HUDEP-2 (cell line): ENCODE data around the gene DEPDC5.
"Not testable (repeated sequence)": the region's sequence is repeated elsewhere in the genome, so short reads cannot be mapped to it uniquely, and the experiment has no call there.

ENCODE experiments used
- DNase-seq, 76 experiments: peaks; one replicate each; lab custom pipeline; 2025; ENCODE audit not compliant: unreplicated experiment in 76 of 76; lab: John Stamatoyannopoulos, UW

Gene DEPDC5

DNA sequence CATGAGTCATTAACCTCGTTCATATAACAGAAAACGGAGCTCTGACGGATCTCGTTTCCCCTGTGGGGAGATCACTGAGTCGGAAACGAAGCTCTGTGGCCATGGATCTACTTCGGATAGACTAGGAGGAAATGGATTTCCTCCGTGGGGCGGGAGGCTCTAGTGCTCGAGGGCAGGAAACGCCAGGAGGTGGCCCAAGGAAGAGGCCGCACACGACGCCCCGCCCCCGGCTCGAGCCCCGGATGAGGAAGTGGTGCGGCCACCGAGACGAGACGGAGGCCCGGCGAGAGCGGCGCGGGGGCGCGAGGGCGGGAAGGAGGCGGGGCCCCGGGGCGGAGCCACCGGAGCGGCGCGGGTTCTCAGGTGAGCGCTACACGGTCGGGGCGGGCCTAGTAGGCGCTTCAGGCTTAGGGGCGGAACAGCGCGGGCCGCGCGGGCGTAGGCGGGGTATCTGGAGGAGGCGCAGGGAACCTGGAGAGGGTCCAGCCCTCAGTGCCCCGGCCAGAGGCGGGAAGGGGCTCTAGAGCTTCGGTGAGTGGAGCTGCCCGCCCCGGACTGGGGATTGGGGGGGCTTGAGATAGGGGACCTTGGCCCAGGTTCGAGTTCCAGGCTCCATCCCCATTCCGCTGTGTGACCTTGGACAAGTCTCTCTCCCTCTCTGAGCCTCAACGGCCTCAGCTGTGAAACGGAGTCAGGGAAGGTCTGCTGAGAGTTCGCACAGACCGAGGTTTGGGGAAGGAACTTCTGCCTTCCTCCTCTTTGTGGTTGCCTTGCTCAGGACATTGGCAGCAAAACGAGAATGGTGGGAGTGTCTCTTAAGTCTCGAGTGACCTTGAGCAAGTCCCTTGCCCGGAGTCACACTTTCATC is at the start of gene DEPDC5:
DEPDC5 (plus strand) TSS at position 386 of the 868 bp plus-strand sequence. CDS start 903 bp downstream, outside the sequence.
- peak; percentile 18 to 96 (median 90) for DNase-seq

DNA sequence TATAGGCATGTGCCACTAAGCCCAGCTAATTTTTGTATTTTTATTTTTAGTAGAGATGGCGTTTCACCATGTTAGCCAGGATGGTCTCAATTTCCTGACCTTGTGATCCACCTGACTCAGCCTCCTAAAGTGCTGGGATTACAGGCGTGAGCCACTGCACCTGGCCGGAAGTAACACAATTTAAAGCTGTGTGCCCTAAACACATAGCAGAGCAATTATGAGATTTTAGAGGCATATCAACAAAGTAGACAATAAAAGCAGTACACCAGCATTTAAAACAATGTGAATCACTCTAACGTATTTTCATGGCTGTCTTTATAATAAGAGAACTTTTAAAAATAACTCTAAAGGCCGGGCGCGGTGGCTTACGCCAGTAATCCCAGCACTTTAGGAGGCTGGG is 46.3 kb upstream of the DEPDC5 start:
- DNase-seq, result no peak

GRCh38 chr22:31711226-31711625 is 42.6 kb upstream of the DEPDC5 start:
- not testable (repeated sequence) for DNase-seq

- no peak for DNase-seq
Measured at GRCh38 chr22:31715147-31715778, 38.6 kb upstream of the DEPDC5 start.

DNA sequence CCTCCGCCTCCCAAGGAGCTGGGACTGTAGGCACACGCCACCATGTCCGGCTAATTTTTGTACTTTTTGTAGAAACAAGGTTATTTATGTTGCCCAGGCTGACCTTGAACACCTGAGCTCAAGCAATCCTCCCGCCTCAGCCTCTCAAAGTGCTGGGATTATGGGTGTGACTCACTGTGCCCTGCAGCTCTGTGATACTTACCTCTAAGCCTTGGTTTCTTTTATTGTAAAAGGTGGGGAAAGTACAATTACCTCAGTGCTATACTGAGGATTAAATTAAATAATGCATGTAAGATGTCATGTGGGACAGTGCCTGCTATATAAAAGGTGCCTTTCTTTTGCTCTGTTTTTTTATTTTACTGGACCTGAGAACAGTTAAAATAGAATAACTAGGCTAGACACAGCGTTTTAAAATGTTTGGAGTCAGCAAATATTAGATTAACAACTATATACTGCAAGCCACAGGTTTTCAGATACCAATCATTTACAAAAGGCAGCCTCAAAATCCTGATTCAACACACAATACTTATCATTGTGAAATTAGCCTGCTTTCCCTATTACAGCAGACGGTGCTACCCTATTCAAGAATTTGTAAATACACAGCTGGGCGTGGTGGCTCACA is 33.9 kb upstream of the DEPDC5 start:
- DNase-seq, result no peak

- DNase-seq, result no peak
Measured at GRCh38 chr22:31723723-31724122, 30.1 kb upstream of the DEPDC5 start.

DNA sequence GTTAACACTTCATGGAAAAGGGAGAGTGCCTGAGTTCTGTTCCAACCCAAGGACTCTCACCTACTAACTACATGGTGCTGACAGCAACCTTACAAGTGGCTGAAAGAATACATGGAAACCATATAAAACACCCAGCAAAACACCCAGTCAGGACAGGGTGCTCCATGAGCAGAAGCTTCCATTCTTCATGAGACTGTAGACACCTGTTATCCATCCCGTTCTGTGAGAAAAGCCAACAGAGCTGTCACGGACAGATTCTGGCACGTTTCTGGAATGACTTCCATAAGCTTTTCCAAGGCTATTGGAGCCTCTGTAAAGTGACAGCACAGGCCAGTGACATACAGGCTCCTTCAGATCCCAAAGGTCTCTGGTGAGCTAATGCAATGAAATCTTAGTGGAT is 27.1 kb upstream of the DEPDC5 start:
- DNase-seq, result no peak

DNA sequence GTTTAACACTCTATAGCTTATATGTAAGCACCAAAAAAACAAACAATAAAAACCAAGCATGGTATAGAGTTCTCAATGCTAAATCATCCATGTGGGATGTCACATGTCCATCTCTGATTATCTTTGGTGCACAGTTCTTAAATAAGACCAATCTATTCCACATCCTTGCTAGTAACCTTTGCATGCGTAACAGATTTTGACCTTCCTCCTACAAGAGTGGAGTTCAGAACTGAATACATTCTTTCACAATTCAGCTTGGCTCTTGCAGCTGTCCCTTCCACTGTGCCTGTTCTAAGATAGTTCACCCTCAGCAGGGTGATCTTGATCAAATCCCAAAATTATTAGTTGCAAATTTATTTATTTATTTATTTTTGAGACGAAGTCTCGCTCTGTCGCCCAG is 25.0 kb upstream of the DEPDC5 start:
- no peak for DNase-seq

DNA sequence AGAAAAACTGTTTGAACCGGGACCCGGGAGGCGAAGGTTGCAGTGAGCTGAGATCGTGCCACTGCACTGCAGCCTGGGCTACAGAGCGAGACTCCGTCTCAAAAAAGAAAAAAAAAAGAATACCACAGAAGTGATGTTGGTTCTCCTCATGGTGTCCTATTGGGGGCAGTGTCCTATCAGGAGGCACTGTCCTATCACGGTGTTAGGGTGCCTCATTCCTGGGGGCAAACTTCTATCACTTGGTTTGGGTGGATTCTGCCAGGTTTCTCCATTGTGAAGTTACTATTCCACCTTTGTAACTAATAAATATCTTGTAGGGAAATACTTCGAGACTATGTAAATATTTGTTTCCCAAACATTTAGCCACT is 23.5 kb upstream of the DEPDC5 start:
- peak in 1 of 76 experiments; percentile 9 for DNase-seq

- DNase-seq, result no peak
Measured at GRCh38 chr22:31732089-31732829, 21.6 kb upstream of the DEPDC5 start.

DNA sequence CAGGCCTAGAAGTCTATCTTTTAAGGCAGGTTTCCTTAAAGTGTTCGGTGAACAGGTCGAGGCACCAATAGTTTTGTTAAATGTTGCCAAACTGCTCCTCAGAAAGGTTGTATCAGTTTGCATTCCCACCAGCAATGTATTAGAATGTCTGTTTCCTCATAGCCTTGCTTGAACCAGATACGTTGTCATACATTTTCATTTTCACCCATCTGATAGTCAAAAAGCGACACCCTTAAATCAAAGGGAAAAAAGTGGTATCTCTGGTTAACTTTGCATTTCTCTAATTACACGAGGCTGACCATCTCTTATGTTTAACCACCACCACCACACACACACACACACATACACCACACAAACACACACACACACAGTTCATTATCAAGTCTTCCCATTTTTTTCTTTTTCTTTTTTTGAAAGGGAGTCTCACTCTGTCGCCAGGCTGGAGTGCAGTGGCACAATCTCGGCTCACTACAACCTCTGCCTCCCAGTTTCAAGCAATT is 20.2 kb upstream of the DEPDC5 start:
- DNase-seq, result no peak

DNA sequence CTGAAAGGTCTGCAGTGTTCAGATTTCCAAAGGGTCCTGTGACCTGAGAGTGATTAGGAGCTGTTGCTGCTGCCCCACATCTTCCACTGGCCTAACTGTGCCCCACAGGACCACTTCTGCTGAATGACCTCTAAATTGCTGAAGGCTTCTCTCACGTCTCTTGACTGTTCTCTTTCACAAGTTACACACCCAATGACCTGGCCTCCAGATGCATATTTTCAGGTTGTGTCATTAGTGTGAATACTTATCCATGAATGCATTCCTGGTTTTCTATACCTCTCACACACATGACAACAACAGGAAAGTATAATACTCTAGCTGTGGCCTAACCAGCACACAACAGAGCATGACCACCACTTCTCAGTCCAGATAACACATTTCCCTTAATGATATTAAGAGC is 19.3 kb upstream of the DEPDC5 start:
- DNase-seq, result no peak

DNA sequence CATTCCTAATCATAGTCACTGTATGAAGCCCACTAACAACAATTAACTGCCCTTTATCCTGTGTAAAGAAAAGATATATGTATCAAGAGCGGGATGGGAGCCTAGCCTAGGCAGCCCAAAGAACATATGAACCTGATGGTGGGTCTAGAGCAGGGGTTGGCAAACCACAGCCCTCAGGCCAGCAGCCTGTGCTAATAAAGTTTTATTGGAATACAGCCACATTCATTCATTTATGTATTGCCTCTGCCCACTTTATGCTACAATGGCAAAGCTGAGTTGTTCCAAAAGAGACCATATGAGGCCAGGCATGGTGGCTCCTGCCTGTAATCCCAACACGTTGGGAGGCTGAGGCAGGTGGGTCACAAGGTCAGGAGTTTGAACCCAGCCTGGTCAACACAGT is 17.4 kb upstream of the DEPDC5 start:
- DNase-seq, result no peak

DNA sequence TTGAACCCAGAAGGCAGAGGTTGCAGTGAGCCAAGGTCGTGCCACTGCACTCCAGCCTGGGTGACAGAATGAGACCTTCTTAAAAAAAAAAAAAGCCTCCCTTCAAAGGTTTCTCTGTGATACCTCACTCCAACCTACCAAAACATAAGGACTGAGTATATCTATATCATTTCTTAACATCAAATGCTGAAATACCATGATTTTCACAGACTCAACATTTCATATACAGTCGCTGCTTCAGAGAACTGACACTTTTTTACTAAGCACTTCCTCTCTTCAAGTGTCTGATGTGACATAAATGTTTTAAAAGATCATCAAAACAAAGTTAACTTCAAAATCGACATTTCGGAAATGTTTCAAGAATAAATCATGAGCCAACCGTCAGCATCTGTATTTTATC is 15.9 kb upstream of the DEPDC5 start:
- no peak for DNase-seq

GRCh38 chr22:31738566-31738965 is 15.3 kb upstream of the DEPDC5 start:
- DNase-seq, result no peak

GRCh38 chr22:31739795-31740201 is 14.0 kb upstream of the DEPDC5 start:
- no peak for DNase-seq

DNA sequence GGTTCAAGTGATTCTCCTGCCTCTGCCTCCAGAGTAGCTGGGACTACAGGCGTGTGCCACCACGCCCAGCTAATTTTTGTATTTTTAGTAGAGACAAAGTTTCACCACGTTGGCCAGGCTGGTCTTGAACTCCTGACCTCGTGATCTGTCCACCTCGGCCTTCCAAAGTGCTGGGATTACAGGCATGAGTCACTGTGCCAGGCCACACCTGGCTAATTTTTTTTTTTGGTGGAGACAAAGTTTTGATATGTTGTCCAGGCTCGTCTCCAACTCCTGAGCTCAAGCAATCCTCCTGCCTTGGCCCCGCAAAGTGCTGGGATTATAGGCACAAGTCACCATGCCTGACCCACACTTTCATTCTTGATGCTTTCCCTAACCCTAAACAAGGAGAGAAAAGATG is 13.5 kb upstream of the DEPDC5 start:
- not testable (repeated sequence) for DNase-seq

DNA sequence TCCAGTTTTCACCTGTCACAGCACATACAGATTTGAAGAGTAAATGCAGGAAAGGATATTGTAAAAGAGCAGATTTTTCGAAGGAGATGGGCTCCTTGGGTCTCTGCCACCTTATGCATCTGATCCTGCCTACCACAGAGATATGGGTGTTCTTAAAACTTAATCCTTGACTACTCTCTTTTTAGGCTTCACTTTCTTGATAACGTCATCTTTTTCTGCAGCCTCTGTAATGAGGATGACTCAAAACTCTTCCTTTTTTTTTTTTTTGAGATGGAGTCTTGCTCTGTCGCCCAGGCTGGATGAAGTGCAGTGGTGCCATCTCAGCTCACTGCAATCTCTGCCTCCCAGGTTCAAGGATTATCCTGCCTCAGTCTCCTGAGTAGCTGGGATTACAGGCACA is 11.7 kb upstream of the DEPDC5 start:
- no peak for DNase-seq

DNA sequence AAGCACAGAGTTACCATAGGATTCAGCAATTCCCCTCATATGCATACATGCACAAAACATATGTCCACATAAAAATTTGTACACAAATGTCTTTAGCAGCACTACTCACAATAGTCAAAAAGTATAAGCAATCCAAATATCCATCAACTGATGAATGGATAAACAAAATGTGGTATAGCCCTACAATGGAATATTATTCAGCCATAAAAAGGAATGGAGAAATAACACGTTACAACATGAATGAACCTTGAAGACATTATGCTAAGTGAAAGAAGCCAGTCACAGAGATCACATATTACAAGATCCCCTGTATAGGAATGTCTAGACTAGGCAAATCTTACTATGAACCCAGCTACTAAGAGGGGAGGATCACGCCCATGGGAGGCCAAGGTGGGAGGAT is 11.1 kb upstream of the DEPDC5 start:
- no peak for DNase-seq

DNA sequence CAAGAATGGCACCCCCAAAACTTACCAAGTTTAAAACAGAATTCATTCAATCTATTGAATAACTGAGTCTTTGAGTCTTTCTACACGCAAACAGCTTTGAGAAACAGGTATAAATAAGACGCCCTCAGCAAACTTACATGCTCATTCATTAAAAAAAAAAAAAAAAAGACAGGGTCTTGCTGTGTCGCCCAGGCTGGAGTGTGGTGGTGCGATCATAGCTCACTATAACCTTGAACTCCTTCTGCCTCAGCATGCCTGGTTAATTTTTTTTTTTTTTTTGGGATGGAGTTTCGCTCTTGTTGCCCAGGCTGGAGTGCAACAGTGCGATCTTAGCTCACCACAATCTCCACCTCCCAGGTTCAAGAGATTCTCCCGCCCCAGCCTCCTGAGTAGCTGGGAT is 9.9 kb upstream of the DEPDC5 start:
- no peak for DNase-seq

GRCh38 chr22:31747441-31747840 is 6.4 kb upstream of the DEPDC5 start:
- no peak for DNase-seq
